IMR-90 (cell line): Measurements from ENCODE around the gene SH2B2. TPM values are rescaled to one million over a fixed set of nuclear protein-coding genes. Genes with fewer than 3 reads are reported as not detected.

Source experiments
- ATAC-seq: fragments of 200-7000 bp; cut with Tn5 transposase; 2 replicates; pipeline ENCODE4 v1.9.1; 2020; ENCODE audit warnings: low read depth, mild to moderate bottlenecking, moderate library complexity
- BruUV-seq: library from RNA; stranded (reverse); fragments of 400-500 nt; replicated peaks from 2 replicates; lab custom pipeline; 2021; lab: Mats Ljungman, UMichigan
- CTCF ChIA-PET: fragments of 300-600 bp; formaldehyde crosslinking; extraction: SDS; loops from one replicate; lab custom pipeline; 2021; ENCODE audit warnings: antibody characterized with exemption; lab: Yijun Ruan, JAX
- POLR2A ChIA-PET: fragments of 300-600 bp; sonication (Branson Sonifier 250); formaldehyde crosslinking; loops from one replicate; lab custom pipeline; 2022; ENCODE audit warnings: antibody characterized with exemption; ENCODE audit not compliant: unreplicated experiment; lab: Charles Lee
- DNase-seq: peaks from one replicate; pipeline ENCODE4 v3.0.0; 2013
- H2AFZ ChIP-seq: replicated peaks from 2 replicates; pipeline ENCODE3; 2013; ENCODE audit warnings: low read length, mild to moderate bottlenecking; ENCODE audit not compliant: poor library complexity
- H2AK5ac ChIP-seq: 2 replicates; pipeline ENCODE4 v1.6.1; 2013; ENCODE audit warnings: low read depth, low read length, inconsistent platforms
- H2AK9ac ChIP-seq: replicated peaks from 2 replicates; pipeline ENCODE3; 2013; ENCODE audit warnings: mild to moderate bottlenecking, low read depth, low read length, moderate library complexity; ENCODE audit not compliant: poor library complexity
- H2BK120ac ChIP-seq: 2 replicates; pipeline ENCODE4 v1.6.1; 2013; ENCODE audit warnings: low read depth, low read length, inconsistent platforms
- H2BK15ac ChIP-seq: 3 replicates; pipeline ENCODE4 v1.6.1; 2013; ENCODE audit warnings: low read depth, low read length, inconsistent platforms
- H2BK20ac ChIP-seq: 2 replicates; pipeline ENCODE4 v1.6.1; 2013; ENCODE audit warnings: low read depth, mild to moderate bottlenecking, inconsistent platforms, low read length, moderate library complexity
- H2BK5ac ChIP-seq: 2 replicates; pipeline ENCODE4 v1.6.1; 2013; ENCODE audit warnings: mild to moderate bottlenecking, low read depth, low read length, inconsistent platforms; ENCODE audit not compliant: poor library complexity, severe bottlenecking
- H3K14ac ChIP-seq: replicated peaks from 2 replicates; pipeline ENCODE4 v1.6.1; 2013; ENCODE audit warnings: low read depth, low read length, inconsistent platforms
- H3K18ac ChIP-seq: 2 replicates; pipeline ENCODE4 v1.6.1; 2013; ENCODE audit warnings: low read depth, low read length, control low read depth
- H3K23ac ChIP-seq: 2 replicates; pipeline ENCODE4 v1.6.1; 2013; ENCODE audit warnings: low read depth, low read length, inconsistent platforms
- H3K27ac ChIP-seq: 2 replicates; pipeline ENCODE4 v1.5.1; 2013; ENCODE audit warnings: mild to moderate bottlenecking, control low read depth, low read length; ENCODE audit not compliant: insufficient read depth
- H3K27me3 ChIP-seq: 2 replicates; pipeline ENCODE4 v1.6.1; 2013; ENCODE audit warnings: low read length; ENCODE audit not compliant: control insufficient read depth, insufficient read depth
- H3K36me3 ChIP-seq: 2 replicates; pipeline ENCODE4 v1.6.1; 2013; ENCODE audit warnings: low read length, mixed read lengths; ENCODE audit not compliant: control insufficient read depth, insufficient read depth
- H3K4ac ChIP-seq: 2 replicates; pipeline ENCODE4 v1.6.1; 2013; ENCODE audit warnings: low read depth, low read length, inconsistent platforms
- H3K4me1 ChIP-seq: 2 replicates; pipeline ENCODE4 v1.6.1; 2013; ENCODE audit warnings: low read length, mixed read lengths; ENCODE audit not compliant: control insufficient read depth, insufficient read depth
- H3K4me2 ChIP-seq: 2 replicates; pipeline ENCODE4 v1.6.1; 2013; ENCODE audit warnings: low read depth, mild to moderate bottlenecking, control low read depth, low read length, moderate library complexity
- H3K4me3 ChIP-seq: 2 replicates; pipeline ENCODE4 v1.5.1; 2013; ENCODE audit warnings: low read depth, mild to moderate bottlenecking, control low read depth, low read length, moderate library complexity; ENCODE audit not compliant: insufficient read depth
- H3K56ac ChIP-seq: 2 replicates; pipeline ENCODE4 v1.6.1; 2013; ENCODE audit warnings: low read length, inconsistent platforms; ENCODE audit not compliant: insufficient read depth; ENCODE audit errors: extremely low read depth
- H3K79me1 ChIP-seq, 2 experiments: 2 replicates each; pipeline ENCODE4 v1.6.1; 2013; ENCODE audit warnings: low read length in 2 of 2, inconsistent platforms in 1 of 2, low read depth in 1 of 2
- H3K9ac ChIP-seq: 2 replicates; pipeline ENCODE4 v1.6.1; 2013; ENCODE audit warnings: low read depth, low read length, control low read depth
- H3K9me1 ChIP-seq: 2 replicates; pipeline ENCODE4 v1.6.1; 2013; ENCODE audit warnings: low read length, inconsistent platforms; ENCODE audit not compliant: insufficient read depth
- H3K9me3 ChIP-seq: 2 replicates; pipeline ENCODE4 v1.6.1; 2013; ENCODE audit warnings: low read length; ENCODE audit not compliant: control insufficient read depth, insufficient read depth
- H4K20me1 ChIP-seq: 2 replicates; pipeline ENCODE4 v1.6.1; 2013; ENCODE audit warnings: low read length, inconsistent platforms; ENCODE audit not compliant: insufficient read depth
- H4K5ac ChIP-seq: 2 replicates; pipeline ENCODE4 v1.6.1; 2013; ENCODE audit warnings: mild to moderate bottlenecking, low read depth, low read length, control low read depth
- H4K8ac ChIP-seq, 2 experiments: 2 replicates each; pipeline ENCODE4 v1.6.1; 2013; ENCODE audit warnings: low read depth in 2 of 2, low read length in 2 of 2, control low read depth in 1 of 2, inconsistent platforms in 1 of 2
- H4K91ac ChIP-seq: 2 replicates; pipeline ENCODE4 v1.6.1; 2013; ENCODE audit warnings: low read depth, low read length, inconsistent platforms; ENCODE audit not compliant: insufficient read depth
- BHLHE40 ChIP-seq: fragments of 150-350 bp; IDR thresholded peaks from 2 replicates; pipeline ENCODE4 v1.6.1; 2016; ENCODE audit warnings: mild to moderate bottlenecking, low read depth, low read length
- CHD1 ChIP-seq: IDR thresholded peaks from 2 replicates; pipeline ENCODE4 v1.6.1; 2012; ENCODE audit warnings: low read depth, low read length, improper control_type of control experiment
- FOS ChIP-seq: fragments of 150-350 bp; IDR thresholded peaks from 2 replicates; pipeline ENCODE4 v1.6.1; 2016; ENCODE audit warnings: low read depth, low read length
- MAFK ChIP-seq: IDR thresholded peaks from 2 replicates; pipeline ENCODE4 v1.6.1; 2012; ENCODE audit warnings: low read depth, low read length, improper control_type of control experiment
- MAZ ChIP-seq: IDR thresholded peaks from 2 replicates; pipeline ENCODE4 v1.6.1; 2012; ENCODE audit warnings: low read depth, mild to moderate bottlenecking, low read length, improper control_type of control experiment, moderate library complexity, borderline replicate concordance
- NFE2L2 ChIP-seq: fragments of 150-350 bp; IDR thresholded peaks from 2 replicates; pipeline ENCODE4 v1.6.1; 2016; ENCODE audit warnings: low read depth, mild to moderate bottlenecking, low read length
- POLR2A ChIP-seq: IDR thresholded peaks from 2 replicates; pipeline ENCODE4 v1.6.1; 2012; ENCODE audit warnings: mild to moderate bottlenecking, low read depth, low read length
- RAD21 ChIP-seq: IDR thresholded peaks from 2 replicates; pipeline ENCODE4 v1.6.1; 2012; ENCODE audit warnings: low read length, improper control_type of control experiment
- RFX5 ChIP-seq: IDR thresholded peaks from 2 replicates; pipeline ENCODE4 v1.8.0; 2012; ENCODE audit warnings: low read depth, mild to moderate bottlenecking, low read length, moderate library complexity
- SMC3 ChIP-seq: fragments of 150-350 bp; IDR thresholded peaks from 2 replicates; pipeline ENCODE4 v1.6.1; 2016; ENCODE audit warnings: low read depth, mild to moderate bottlenecking, antibody characterized with exemption, low read length, moderate library complexity
- WGBS, 2 experiments: methylation state at CpG; one replicate each; pipeline versions ENCODE4 v1.1.5 to v1.1.7; 2013; ENCODE audit warnings: missing lambda C conversion rate in 2 of 2; ENCODE audit not compliant: insufficient read length in 1 of 2; ENCODE audit errors: extremely low coverage in 2 of 2; 5-methylcytosine and 5-hydroxymethylcytosine counted together
- dilution Hi-C: fragments of 300-500 bp; cut with HindIII; formaldehyde crosslinking; loops from one replicate; pipeline ENCODE4 v1.14.3; 2018; ENCODE audit warnings: low sequenced_read_pairs; ENCODE audit not compliant: unreplicated experiment
- in situ Hi-C: fragments of 300-500 bp; cut with MboI; formaldehyde crosslinking; loops from 3 replicates; pipeline ENCODE4 v1.14.3; 2019; ENCODE audit warnings: low sequenced_read_pairs, inconsistent platforms, mixed read lengths
- intact Hi-C: fragments of 100-400 bp; cut with micrococcal nuclease; formaldehyde crosslinking; loops from 2 replicates; pipeline ENCODE4 v1.10.0; 2022
- polyA plus RNA-seq, 3 experiments: library from polyadenylated mRNA; depleted of rRNA; stranded (reverse); fragments of >200 nt; gene quantifications; 2 replicates each; pipeline ENCODE4 v1.2.3, GENCODE V29; 2012; ENCODE audit warnings: low replicate concordance in 1 of 3
- total RNA-seq: library from RNA; depleted of rRNA; stranded (reverse); fragments of >200 nt; gene quantifications from 2 replicates; pipeline ENCODE4 v1.2.3, GENCODE V29; 2012
- TF ChIP-seq, protein P1 (sequence below): fragments of 150-350 bp; IDR thresholded peaks from 2 replicates; pipeline ENCODE4 v1.6.1; 2017; ENCODE audit warnings: mild to moderate bottlenecking, antibody characterized with exemption, low read length, low read depth
- TF ChIP-seq, protein P2 (sequence below): conservative IDR thresholded peaks from 2 replicates; pipeline ENCODE4 v1.5.1; 2012; ENCODE audit warnings: mild to moderate bottlenecking, low read depth, low read length, improper control_type of control experiment

Gene SH2B2
- total and polyA plus RNA-seq, 2 of the 4 experiments (the other 2 are of a cell fraction), result 0.36 to 0.99 TPM

GRCh38 chr7:102317231-102318059 is 30.8 kb downstream of the SH2B2 start:
- no TSS peak for BruUV-seq
- H3K9me3 ChIP-seq, result no peaks in the 10 kb centered on the region
- no peak overlapping the region for H2AK5ac ChIP-seq
- H3K4me3 ChIP-seq, result no peak overlapping the region
- ATAC-seq (no peak), DNase-seq (no peak)
- H2BK15ac ChIP-seq, result no peak overlapping the region
- H3K9ac ChIP-seq, result no peak overlapping the region
- no peak overlapping the region for H3K18ac ChIP-seq
- H3K14ac ChIP-seq, result no peak overlapping the region
- H3K27ac ChIP-seq, result no peak overlapping the region
- H3K56ac ChIP-seq, result no peak overlapping the region
- H3K4ac ChIP-seq, result no peak overlapping the region
- H2AFZ ChIP-seq, result no peak overlapping the region
- intact Hi-C loops (no loop called here), dilution Hi-C loops (no loop called here), in situ Hi-C loops (no loop called here)
- H3K23ac ChIP-seq, result no peak overlapping the region
- no peaks in the 10 kb centered on the region for H4K20me1 ChIP-seq
- no peak overlapping the region for H4K91ac ChIP-seq
- H4K5ac ChIP-seq, result no peak overlapping the region
- no peak overlapping the region for H2BK120ac ChIP-seq
- H3K9me1 ChIP-seq, result peaks cover 4% of the 10 kb centered on the region; the same call in 1 of the 2 replicates
- no peaks in the 10 kb centered on the region for H3K27me3 ChIP-seq
- no peaks in the 10 kb centered on the region for H3K79me1 ChIP-seq
- no peak overlapping the region for H3K4me2 ChIP-seq
- H4K8ac ChIP-seq, result no peak overlapping the region
- no peaks in the 10 kb centered on the region for H3K4me1 ChIP-seq
- ChIA-PET POLR2A (no interaction called here), CTCF (interaction anchor here (0.6 kb wide), 1 partner anchor 16 kb away, joined by 4 read pairs; no protein-coding TSS in a partner anchor)
- H2BK5ac ChIP-seq, result no peak overlapping the region
- 85% methylated on average over 11 of the region's 24 CpGs; no CpG with 5 or more reads in 1 of the 2 experiments for WGBS, 2 experiments
- no peak overlapping the region for H2BK20ac ChIP-seq
- H3K36me3 ChIP-seq, result peaks cover 3% of the 10 kb centered on the region; the same call in 1 of the 2 replicates
- TF ChIP-seq FOS, result no peak
- no peak for TF ChIP-seq RAD21
- no peak for TF ChIP-seq NFE2L2
- TF ChIP-seq, protein P1, sequence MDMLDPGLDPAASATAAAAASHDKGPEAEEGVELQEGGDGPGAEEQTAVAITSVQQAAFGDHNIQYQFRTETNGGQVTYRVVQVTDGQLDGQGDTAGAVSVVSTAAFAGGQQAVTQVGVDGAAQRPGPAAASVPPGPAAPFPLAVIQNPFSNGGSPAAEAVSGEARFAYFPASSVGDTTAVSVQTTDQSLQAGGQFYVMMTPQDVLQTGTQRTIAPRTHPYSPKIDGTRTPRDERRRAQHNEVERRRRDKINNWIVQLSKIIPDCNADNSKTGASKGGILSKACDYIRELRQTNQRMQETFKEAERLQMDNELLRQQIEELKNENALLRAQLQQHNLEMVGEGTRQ, result no peak
- no peak for TF ChIP-seq MAZ
- no peak for TF ChIP-seq MAFK
- TF ChIP-seq BHLHE40, result no peak
- no peak for TF ChIP-seq POLR2A
- TF ChIP-seq, protein P2, sequence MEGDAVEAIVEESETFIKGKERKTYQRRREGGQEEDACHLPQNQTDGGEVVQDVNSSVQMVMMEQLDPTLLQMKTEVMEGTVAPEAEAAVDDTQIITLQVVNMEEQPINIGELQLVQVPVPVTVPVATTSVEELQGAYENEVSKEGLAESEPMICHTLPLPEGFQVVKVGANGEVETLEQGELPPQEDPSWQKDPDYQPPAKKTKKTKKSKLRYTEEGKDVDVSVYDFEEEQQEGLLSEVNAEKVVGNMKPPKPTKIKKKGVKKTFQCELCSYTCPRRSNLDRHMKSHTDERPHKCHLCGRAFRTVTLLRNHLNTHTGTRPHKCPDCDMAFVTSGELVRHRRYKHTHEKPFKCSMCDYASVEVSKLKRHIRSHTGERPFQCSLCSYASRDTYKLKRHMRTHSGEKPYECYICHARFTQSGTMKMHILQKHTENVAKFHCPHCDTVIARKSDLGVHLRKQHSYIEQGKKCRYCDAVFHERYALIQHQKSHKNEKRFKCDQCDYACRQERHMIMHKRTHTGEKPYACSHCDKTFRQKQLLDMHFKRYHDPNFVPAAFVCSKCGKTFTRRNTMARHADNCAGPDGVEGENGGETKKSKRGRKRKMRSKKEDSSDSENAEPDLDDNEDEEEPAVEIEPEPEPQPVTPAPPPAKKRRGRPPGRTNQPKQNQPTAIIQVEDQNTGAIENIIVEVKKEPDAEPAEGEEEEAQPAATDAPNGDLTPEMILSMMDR, result no peak
- no peak for TF ChIP-seq SMC3
- TF ChIP-seq RFX5, result no peak
- no peak for TF ChIP-seq CHD1
- H2AK9ac ChIP-seq, result no peak overlapping the region
